IMR-90 (cell line): Measurements from ENCODE around the gene VPS35. TPM values are rescaled to one million over a fixed set of nuclear protein-coding genes. Genes with fewer than 3 reads are reported as not detected.

Experiments
- ATAC-seq: fragments of 200-7000 bp; cut with Tn5 transposase; 2 replicates; pipeline ENCODE4 v1.9.1; 2020; ENCODE audit warnings: low read depth, mild to moderate bottlenecking, moderate library complexity
- BruUV-seq: library from RNA; stranded (reverse); fragments of 400-500 nt; replicated peaks from 2 replicates; lab custom pipeline; 2021; lab: Mats Ljungman, UMichigan
- CTCF ChIA-PET: fragments of 300-600 bp; formaldehyde crosslinking; extraction: SDS; loops from one replicate; lab custom pipeline; 2021; ENCODE audit warnings: antibody characterized with exemption; lab: Yijun Ruan, JAX
- POLR2A ChIA-PET: fragments of 300-600 bp; sonication (Branson Sonifier 250); formaldehyde crosslinking; loops from one replicate; lab custom pipeline; 2022; ENCODE audit warnings: antibody characterized with exemption; ENCODE audit not compliant: unreplicated experiment; lab: Charles Lee
- DNase-seq: peaks from one replicate; pipeline ENCODE4 v3.0.0; 2013
- H2AFZ ChIP-seq: replicated peaks from 2 replicates; pipeline ENCODE3; 2013; ENCODE audit warnings: low read length, mild to moderate bottlenecking; ENCODE audit not compliant: poor library complexity
- H2AK5ac ChIP-seq: 2 replicates; pipeline ENCODE4 v1.6.1; 2013; ENCODE audit warnings: low read depth, low read length, inconsistent platforms
- H2AK9ac ChIP-seq: replicated peaks from 2 replicates; pipeline ENCODE3; 2013; ENCODE audit warnings: mild to moderate bottlenecking, low read depth, low read length, moderate library complexity; ENCODE audit not compliant: poor library complexity
- H2BK120ac ChIP-seq: 2 replicates; pipeline ENCODE4 v1.6.1; 2013; ENCODE audit warnings: low read depth, low read length, inconsistent platforms
- H2BK15ac ChIP-seq: 3 replicates; pipeline ENCODE4 v1.6.1; 2013; ENCODE audit warnings: low read depth, low read length, inconsistent platforms
- H2BK20ac ChIP-seq: 2 replicates; pipeline ENCODE4 v1.6.1; 2013; ENCODE audit warnings: low read depth, mild to moderate bottlenecking, inconsistent platforms, low read length, moderate library complexity
- H2BK5ac ChIP-seq: 2 replicates; pipeline ENCODE4 v1.6.1; 2013; ENCODE audit warnings: mild to moderate bottlenecking, low read depth, low read length, inconsistent platforms; ENCODE audit not compliant: poor library complexity, severe bottlenecking
- H3K14ac ChIP-seq: replicated peaks from 2 replicates; pipeline ENCODE4 v1.6.1; 2013; ENCODE audit warnings: low read depth, low read length, inconsistent platforms
- H3K18ac ChIP-seq: 2 replicates; pipeline ENCODE4 v1.6.1; 2013; ENCODE audit warnings: low read depth, low read length, control low read depth
- H3K23ac ChIP-seq: 2 replicates; pipeline ENCODE4 v1.6.1; 2013; ENCODE audit warnings: low read depth, low read length, inconsistent platforms
- H3K27ac ChIP-seq: 2 replicates; pipeline ENCODE4 v1.5.1; 2013; ENCODE audit warnings: mild to moderate bottlenecking, control low read depth, low read length; ENCODE audit not compliant: insufficient read depth
- H3K27me3 ChIP-seq: 2 replicates; pipeline ENCODE4 v1.6.1; 2013; ENCODE audit warnings: low read length; ENCODE audit not compliant: control insufficient read depth, insufficient read depth
- H3K36me3 ChIP-seq: 2 replicates; pipeline ENCODE4 v1.6.1; 2013; ENCODE audit warnings: low read length, mixed read lengths; ENCODE audit not compliant: control insufficient read depth, insufficient read depth
- H3K4ac ChIP-seq: 2 replicates; pipeline ENCODE4 v1.6.1; 2013; ENCODE audit warnings: low read depth, low read length, inconsistent platforms
- H3K4me1 ChIP-seq: 2 replicates; pipeline ENCODE4 v1.6.1; 2013; ENCODE audit warnings: low read length, mixed read lengths; ENCODE audit not compliant: control insufficient read depth, insufficient read depth
- H3K4me2 ChIP-seq: 2 replicates; pipeline ENCODE4 v1.6.1; 2013; ENCODE audit warnings: low read depth, mild to moderate bottlenecking, control low read depth, low read length, moderate library complexity
- H3K4me3 ChIP-seq: 2 replicates; pipeline ENCODE4 v1.5.1; 2013; ENCODE audit warnings: low read depth, mild to moderate bottlenecking, control low read depth, low read length, moderate library complexity; ENCODE audit not compliant: insufficient read depth
- H3K56ac ChIP-seq: 2 replicates; pipeline ENCODE4 v1.6.1; 2013; ENCODE audit warnings: low read length, inconsistent platforms; ENCODE audit not compliant: insufficient read depth; ENCODE audit errors: extremely low read depth
- H3K79me1 ChIP-seq, 2 experiments: 2 replicates each; pipeline ENCODE4 v1.6.1; 2013; ENCODE audit warnings: low read length in 2 of 2, inconsistent platforms in 1 of 2, low read depth in 1 of 2
- H3K9ac ChIP-seq: 2 replicates; pipeline ENCODE4 v1.6.1; 2013; ENCODE audit warnings: low read depth, low read length, control low read depth
- H3K9me1 ChIP-seq: 2 replicates; pipeline ENCODE4 v1.6.1; 2013; ENCODE audit warnings: low read length, inconsistent platforms; ENCODE audit not compliant: insufficient read depth
- H3K9me3 ChIP-seq: 2 replicates; pipeline ENCODE4 v1.6.1; 2013; ENCODE audit warnings: low read length; ENCODE audit not compliant: control insufficient read depth, insufficient read depth
- H4K20me1 ChIP-seq: 2 replicates; pipeline ENCODE4 v1.6.1; 2013; ENCODE audit warnings: low read length, inconsistent platforms; ENCODE audit not compliant: insufficient read depth
- H4K5ac ChIP-seq: 2 replicates; pipeline ENCODE4 v1.6.1; 2013; ENCODE audit warnings: mild to moderate bottlenecking, low read depth, low read length, control low read depth
- H4K8ac ChIP-seq, 2 experiments: 2 replicates each; pipeline ENCODE4 v1.6.1; 2013; ENCODE audit warnings: low read depth in 2 of 2, low read length in 2 of 2, control low read depth in 1 of 2, inconsistent platforms in 1 of 2
- H4K91ac ChIP-seq: 2 replicates; pipeline ENCODE4 v1.6.1; 2013; ENCODE audit warnings: low read depth, low read length, inconsistent platforms; ENCODE audit not compliant: insufficient read depth
- CEBPB ChIP-seq: IDR thresholded peaks from 2 replicates; pipeline ENCODE4 v1.6.1; 2012; ENCODE audit warnings: low read depth, low read length, improper control_type of control experiment
- CHD1 ChIP-seq: IDR thresholded peaks from 2 replicates; pipeline ENCODE4 v1.6.1; 2012; ENCODE audit warnings: low read depth, low read length, improper control_type of control experiment
- ELK1 ChIP-seq: fragments of 150-350 bp; IDR thresholded peaks from 2 replicates; pipeline ENCODE4 v1.6.1; 2016; ENCODE audit warnings: low read depth, mild to moderate bottlenecking, low read length, moderate library complexity, borderline replicate concordance
- MAZ ChIP-seq: IDR thresholded peaks from 2 replicates; pipeline ENCODE4 v1.6.1; 2012; ENCODE audit warnings: low read depth, mild to moderate bottlenecking, low read length, improper control_type of control experiment, moderate library complexity, borderline replicate concordance
- MXI1 ChIP-seq: IDR thresholded peaks from 2 replicates; pipeline ENCODE4 v1.6.1; 2012; ENCODE audit warnings: low read depth, mild to moderate bottlenecking, low read length, moderate library complexity, borderline replicate concordance
- NFE2L2 ChIP-seq: fragments of 150-350 bp; IDR thresholded peaks from 2 replicates; pipeline ENCODE4 v1.6.1; 2016; ENCODE audit warnings: low read depth, mild to moderate bottlenecking, low read length
- POLR2A ChIP-seq: IDR thresholded peaks from 2 replicates; pipeline ENCODE4 v1.6.1; 2012; ENCODE audit warnings: mild to moderate bottlenecking, low read depth, low read length
- RAD21 ChIP-seq: IDR thresholded peaks from 2 replicates; pipeline ENCODE4 v1.6.1; 2012; ENCODE audit warnings: low read length, improper control_type of control experiment
- RCOR1 ChIP-seq: IDR thresholded peaks from 2 replicates; pipeline ENCODE4 v1.6.1; 2012; ENCODE audit warnings: mild to moderate bottlenecking, low read length, improper control_type of control experiment; ENCODE audit not compliant: insufficient replicate concordance
- RFX5 ChIP-seq: IDR thresholded peaks from 2 replicates; pipeline ENCODE4 v1.8.0; 2012; ENCODE audit warnings: low read depth, mild to moderate bottlenecking, low read length, moderate library complexity
- WGBS, 2 experiments: methylation state at CpG; one replicate each; pipeline versions ENCODE4 v1.1.5 to v1.1.7; 2013; ENCODE audit warnings: missing lambda C conversion rate in 2 of 2; ENCODE audit not compliant: insufficient read length in 1 of 2; ENCODE audit errors: extremely low coverage in 2 of 2; 5-methylcytosine and 5-hydroxymethylcytosine counted together
- dilution Hi-C: fragments of 300-500 bp; cut with HindIII; formaldehyde crosslinking; loops from one replicate; pipeline ENCODE4 v1.14.3; 2018; ENCODE audit warnings: low sequenced_read_pairs; ENCODE audit not compliant: unreplicated experiment
- in situ Hi-C: fragments of 300-500 bp; cut with MboI; formaldehyde crosslinking; loops from 3 replicates; pipeline ENCODE4 v1.14.3; 2019; ENCODE audit warnings: low sequenced_read_pairs, inconsistent platforms, mixed read lengths
- intact Hi-C: fragments of 100-400 bp; cut with micrococcal nuclease; formaldehyde crosslinking; loops from 2 replicates; pipeline ENCODE4 v1.10.0; 2022
- polyA plus RNA-seq, 3 experiments: library from polyadenylated mRNA; depleted of rRNA; stranded (reverse); fragments of >200 nt; gene quantifications; 2 replicates each; pipeline ENCODE4 v1.2.3, GENCODE V29; 2012; ENCODE audit warnings: low replicate concordance in 1 of 3
- total RNA-seq: library from RNA; depleted of rRNA; stranded (reverse); fragments of >200 nt; gene quantifications from 2 replicates; pipeline ENCODE4 v1.2.3, GENCODE V29; 2012
- TF ChIP-seq, protein P1 (sequence below): fragments of 150-350 bp; IDR thresholded peaks from 2 replicates; pipeline ENCODE4 v1.6.1; 2017; ENCODE audit warnings: mild to moderate bottlenecking, antibody characterized with exemption, low read length, low read depth

VPS35 gene
- total and polyA plus RNA-seq, 2 of the 4 experiments (the other 2 are of a cell fraction): 42.3 to 89.4 TPM

DNA sequence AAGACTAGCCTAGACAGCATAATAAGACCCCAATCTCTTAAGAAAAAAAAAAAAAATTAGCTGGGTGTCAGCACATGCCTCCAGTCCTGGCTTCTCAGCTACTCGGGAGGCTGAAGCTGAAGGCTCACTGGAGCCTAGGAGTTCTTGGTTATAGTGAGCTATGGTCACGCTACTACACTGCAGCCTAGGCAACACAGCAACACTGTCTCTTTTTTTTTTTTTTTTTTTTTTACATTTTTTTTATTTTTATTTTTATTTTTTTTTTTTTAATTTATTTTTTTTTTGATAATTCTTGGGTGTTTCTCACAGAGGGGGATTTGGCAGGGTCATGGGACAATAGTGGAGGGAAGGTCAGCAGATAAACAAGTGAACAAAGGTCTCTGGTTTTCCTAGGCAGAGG is 4.6 kb upstream of the VPS35 start:
- CTCF ChIA-PET: interaction anchor here (0.6 to 1.3 kb wide), 3 partner anchors 19 to 159 kb away, joined by 3 to 4 read pairs (median 4); no protein-coding TSS in a partner anchor
- in situ Hi-C loops: no loop called here
- POLR2A ChIA-PET: interaction anchor here (0.5 kb wide), 1 partner anchor 9 kb away, joined by 4 read pairs; no protein-coding TSS in a partner anchor

More for the DNA sequence above, 4.6 kb upstream of the VPS35 start:
- Histone ChIP-seq H3K27ac (no peak overlapping the region), H3K18ac (no peak overlapping the region), H2BK120ac (no peak overlapping the region), H3K9me3 (no peaks in the 10 kb centered on the region), H3K9ac (no peak overlapping the region), H3K79me1 (peaks cover 12 to 26% of the 10 kb centered on the region in 2 experiments), H3K4me2 (no peak overlapping the region), H4K20me1 (peaks cover 19% of the 10 kb centered on the region), H2BK5ac (no peak overlapping the region), H3K14ac (no peak overlapping the region), H2AFZ (no peak overlapping the region), H3K56ac (no peak overlapping the region), H3K4ac (no peak overlapping the region), H3K23ac (no peak overlapping the region), H2AK9ac (no peak overlapping the region), H3K4me3 (no peak overlapping the region), H4K91ac (no peak overlapping the region), H2BK15ac (no peak overlapping the region), H2AK5ac (no peak overlapping the region), H2BK20ac (no peak overlapping the region), H4K5ac (no peak overlapping the region), H3K9me1 (no peaks in the 10 kb centered on the region), H3K27me3 (no peaks in the 10 kb centered on the region), H3K4me1 (peaks cover 2% of the 10 kb centered on the region; the same call in 1 of the 2 replicates), H3K36me3 (peaks cover 5% of the 10 kb centered on the region; the same call in 1 of the 2 replicates), H4K8ac (no peak overlapping the region)
- dilution Hi-C loops (no loop called here), intact Hi-C loops (loop anchor here (1.0 kb wide), 1 partner anchor 10 kb away; no protein-coding TSS in a partner anchor)
- DNase-seq: no peak
- BruUV-seq: no TSS peak
- no peak for TF ChIP-seq CEBPB
- TF ChIP-seq MAZ: no peak
- TF ChIP-seq MXI1: no peak
- TF ChIP-seq, protein P1, sequence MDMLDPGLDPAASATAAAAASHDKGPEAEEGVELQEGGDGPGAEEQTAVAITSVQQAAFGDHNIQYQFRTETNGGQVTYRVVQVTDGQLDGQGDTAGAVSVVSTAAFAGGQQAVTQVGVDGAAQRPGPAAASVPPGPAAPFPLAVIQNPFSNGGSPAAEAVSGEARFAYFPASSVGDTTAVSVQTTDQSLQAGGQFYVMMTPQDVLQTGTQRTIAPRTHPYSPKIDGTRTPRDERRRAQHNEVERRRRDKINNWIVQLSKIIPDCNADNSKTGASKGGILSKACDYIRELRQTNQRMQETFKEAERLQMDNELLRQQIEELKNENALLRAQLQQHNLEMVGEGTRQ: no peak
- no peak for TF ChIP-seq POLR2A
- TF ChIP-seq NFE2L2: no peak
- TF ChIP-seq CHD1: no peak
- TF ChIP-seq ELK1: no peak
- TF ChIP-seq RFX5: no peak
- TF ChIP-seq RAD21: no peak
- no peak for TF ChIP-seq RCOR1
- WGBS, 2 experiments: no CpG with 5 or more reads among the region's 2 CpGs
- ATAC-seq: no peak
